Stimulated activated memory B cell treated with anti-CD40 and anti-IgM and Interleukin-4, amounts not matched to agents 10 μg/mL and 1 μg/mL and 100 μg/mL, for 72 hours (primary cell): ENCODE results near the gene ADPRH.
"Not testable (repeated sequence)": the region's sequence is repeated elsewhere in the genome, so short reads cannot be mapped to it uniquely, and the experiment has no call there.

ENCODE experiments used
- ATAC-seq: fragments of 150-1000 bp; cut with Tn5 transposase; 2 replicates; pipeline ENCODE4 v1.10.0; 2021
- H3K27ac Mint-ChIP-seq: one replicate; pipeline ENCODE4 v1.8.0; 2022; ENCODE audit warnings: mild to moderate bottlenecking, mixed read lengths
- H3K27me3 Mint-ChIP-seq: one replicate; pipeline ENCODE4 v1.8.0; 2022; ENCODE audit warnings: mixed read lengths
- H3K36me3 Mint-ChIP-seq: one replicate; pipeline ENCODE4 v1.8.0; 2022; ENCODE audit warnings: mixed read lengths
- H3K4me1 Mint-ChIP-seq: one replicate; pipeline ENCODE4 v1.8.0; 2022; ENCODE audit warnings: mixed read lengths
- H3K4me3 Mint-ChIP-seq: one replicate; pipeline ENCODE4 v1.8.0; 2022; ENCODE audit warnings: mild to moderate bottlenecking, moderate library complexity, mixed read lengths
- H3K9me3 Mint-ChIP-seq: one replicate; pipeline ENCODE4 v1.8.0; 2022; ENCODE audit warnings: mixed read lengths

Gene ADPRH

DNA sequence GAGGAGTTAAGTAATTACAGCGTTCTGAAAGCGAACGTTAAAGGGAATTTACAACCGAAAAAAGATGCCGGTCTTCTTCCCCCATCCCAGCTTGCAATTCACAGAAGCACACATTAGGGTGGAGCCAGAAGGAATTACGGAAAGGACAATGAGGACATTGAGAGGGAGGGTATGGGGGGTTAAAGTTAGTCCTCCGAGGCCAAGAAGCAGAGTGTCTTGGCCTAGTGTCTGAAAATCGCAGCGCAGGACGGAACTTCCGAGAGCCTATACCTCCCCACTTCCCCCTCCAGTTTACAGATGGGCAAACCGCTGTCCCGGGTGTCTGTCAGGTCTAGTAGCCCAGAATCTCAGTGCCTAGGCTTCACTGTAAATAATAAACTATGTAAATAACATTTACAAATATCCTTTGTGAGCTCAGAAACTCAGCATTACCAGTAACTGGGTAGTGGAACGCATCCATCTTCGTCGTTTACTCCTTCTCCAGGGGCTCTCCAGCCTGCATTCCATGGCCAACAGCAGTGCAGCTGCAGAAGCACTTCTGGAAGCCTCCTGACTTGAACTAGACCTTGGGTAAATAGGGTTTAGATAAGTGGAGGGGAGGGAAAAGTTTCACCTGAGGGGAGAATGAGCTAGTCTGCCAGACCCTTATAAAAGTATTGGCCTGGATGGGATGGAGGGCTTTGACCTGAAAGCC is 922 bp downstream of the ADPRH start:
- Mint-ChIP-seq H3K4me1 (peaks cover 44% of the 10 kb centered on the region), H3K36me3 (peaks cover 20% of the 10 kb centered on the region), H3K27ac (peak overlapping the region; percentile 99), H3K4me3 (peak overlapping the region; percentile 90), H3K27me3 (no peaks in the 10 kb centered on the region), H3K9me3 (no peaks in the 10 kb centered on the region)
- peak; percentile 85 for ATAC-seq

DNA sequence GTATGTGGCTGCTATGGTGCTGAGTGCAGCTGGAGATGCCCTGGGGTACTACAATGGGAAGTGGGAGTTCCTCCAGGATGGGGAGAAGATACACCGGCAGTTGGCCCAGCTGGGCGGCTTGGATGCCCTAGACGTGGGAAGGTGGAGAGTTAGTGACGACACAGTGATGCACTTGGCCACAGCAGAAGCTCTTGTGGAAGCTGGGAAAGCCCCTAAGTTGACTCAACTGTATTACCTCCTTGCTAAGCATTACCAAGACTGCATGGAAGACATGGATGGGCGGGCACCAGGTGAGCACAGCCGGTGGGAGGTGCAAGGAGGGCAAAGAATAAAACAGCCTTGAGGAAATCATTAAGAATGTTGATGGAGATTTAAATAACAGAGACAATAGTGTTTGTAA is 2.9 kb downstream of the ADPRH start:
- H3K4me1 Mint-ChIP-seq: peaks cover 63% of the 10 kb centered on the region
- no peaks in the 10 kb centered on the region for H3K27me3 Mint-ChIP-seq
- H3K36me3 Mint-ChIP-seq: peaks cover 39% of the 10 kb centered on the region
- H3K27ac Mint-ChIP-seq: peak overlapping the region; percentile 99
- H3K4me3 Mint-ChIP-seq: peak overlapping the region; percentile 32
- no peaks in the 10 kb centered on the region for H3K9me3 Mint-ChIP-seq
- peak; percentile 60 for ATAC-seq

- Mint-ChIP-seq H3K27ac (peak overlapping the region; percentile 85), H3K9me3 (no peaks in the 10 kb centered on the region), H3K4me1 (peaks cover 72% of the 10 kb centered on the region), H3K4me3 (peak overlapping the region; percentile 29), H3K36me3 (peaks cover 59% of the 10 kb centered on the region), H3K27me3 (no peaks in the 10 kb centered on the region)
- no peak for ATAC-seq
Observed at GRCh38 chr3:119585208-119585607, 5.9 kb downstream of the ADPRH start.

DNA sequence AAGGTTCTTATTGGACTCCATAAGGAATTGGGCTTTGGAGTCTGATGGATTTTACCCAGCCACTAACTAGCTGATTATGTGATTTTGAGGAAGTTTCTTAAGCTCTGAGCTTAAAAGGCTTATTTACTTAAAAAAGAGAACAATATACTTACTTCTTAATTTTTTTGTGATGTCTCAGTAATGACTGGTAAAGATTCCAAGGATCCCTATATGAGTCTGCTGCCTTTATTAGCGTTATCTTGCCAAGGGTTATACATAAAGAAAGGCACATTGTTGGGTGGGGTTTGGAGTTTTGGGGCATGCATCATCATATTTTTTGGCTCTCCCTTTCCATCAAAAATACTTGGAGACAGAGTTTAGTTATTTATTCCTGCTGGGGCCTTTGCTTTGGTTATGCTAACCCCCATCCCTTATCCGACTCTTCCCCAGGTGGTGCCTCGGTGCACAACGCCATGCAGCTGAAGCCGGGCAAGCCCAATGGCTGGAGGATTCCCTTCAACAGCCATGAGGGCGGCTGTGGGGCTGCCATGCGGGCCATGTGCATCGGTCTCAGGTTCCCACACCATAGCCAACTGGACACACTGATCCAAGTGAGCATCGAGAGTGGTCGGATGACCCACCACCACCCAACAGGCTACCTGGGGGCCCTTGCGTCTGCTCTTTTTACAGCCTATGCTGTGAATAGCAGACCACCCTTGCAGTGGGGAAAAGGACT is 6.7 kb downstream of the ADPRH start:
- peak overlapping the region; percentile 85 for H3K27ac Mint-ChIP-seq
- no peak for ATAC-seq
- no peaks in the 10 kb centered on the region for H3K27me3 Mint-ChIP-seq
- peaks cover 67% of the 10 kb centered on the region for H3K36me3 Mint-ChIP-seq
- no peak overlapping the region for H3K4me3 Mint-ChIP-seq
- H3K4me1 Mint-ChIP-seq: peaks cover 66% of the 10 kb centered on the region
- no peaks in the 10 kb centered on the region for H3K9me3 Mint-ChIP-seq

GRCh38 chr3:119586733-119587172 is 7.5 kb downstream of the ADPRH start:
- no peaks in the 10 kb centered on the region for H3K27me3 Mint-ChIP-seq
- no peaks in the 10 kb centered on the region for H3K9me3 Mint-ChIP-seq
- peak overlapping the region; percentile 85 for H3K27ac Mint-ChIP-seq
- H3K4me1 Mint-ChIP-seq: peaks cover 59% of the 10 kb centered on the region
- peak overlapping the region; percentile 38 for H3K4me3 Mint-ChIP-seq
- peak; percentile 69 for ATAC-seq
- H3K36me3 Mint-ChIP-seq: peaks cover 68% of the 10 kb centered on the region

DNA sequence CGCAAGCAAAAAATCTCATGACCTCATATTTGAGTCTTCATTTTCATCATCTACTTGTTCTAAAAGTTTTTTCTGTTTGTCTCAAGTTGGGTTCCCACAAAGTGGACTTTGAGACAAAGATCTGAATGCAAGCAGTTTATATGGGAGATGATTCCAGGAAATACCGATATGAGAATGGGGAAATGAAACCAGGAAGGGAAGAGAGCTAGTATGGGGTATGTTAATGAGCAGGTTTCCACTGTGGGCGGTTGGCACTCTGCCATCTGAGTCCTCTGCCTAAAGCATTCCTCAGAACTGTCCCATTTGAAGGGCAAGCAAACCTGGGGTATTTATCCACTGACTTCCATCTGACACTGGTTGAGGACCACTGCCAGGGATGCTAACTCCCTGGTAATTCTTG is 8.8 kb downstream of the ADPRH start:
- H3K9me3 Mint-ChIP-seq: no peaks in the 10 kb centered on the region
- H3K4me1 Mint-ChIP-seq: peaks cover 61% of the 10 kb centered on the region
- no peaks in the 10 kb centered on the region for H3K27me3 Mint-ChIP-seq
- peaks cover 62% of the 10 kb centered on the region for H3K36me3 Mint-ChIP-seq
- peak overlapping the region; percentile 85 for H3K27ac Mint-ChIP-seq
- peak; percentile 83 for ATAC-seq
- peak overlapping the region; percentile 60 for H3K4me3 Mint-ChIP-seq

GRCh38 chr3:119589102-119589773 is 9.9 kb downstream of the ADPRH start:
- no peaks in the 10 kb centered on the region for H3K9me3 Mint-ChIP-seq
- peak overlapping the region; percentile 85 for H3K27ac Mint-ChIP-seq
- H3K36me3 Mint-ChIP-seq: peaks cover 66% of the 10 kb centered on the region
- no peak for ATAC-seq
- peaks cover 62% of the 10 kb centered on the region for H3K4me1 Mint-ChIP-seq
- H3K27me3 Mint-ChIP-seq: no peaks in the 10 kb centered on the region
- no peak overlapping the region for H3K4me3 Mint-ChIP-seq

GRCh38 chr3:119590706-119591105 is 11.4 kb downstream of the ADPRH start:
- Mint-ChIP-seq H3K27ac (no peak overlapping the region), H3K36me3 (peaks cover 55% of the 10 kb centered on the region), H3K9me3 (no peaks in the 10 kb centered on the region), H3K27me3 (no peaks in the 10 kb centered on the region), H3K4me3 (no peak overlapping the region), H3K4me1 (peaks cover 61% of the 10 kb centered on the region)
- ATAC-seq: no peak

DNA sequence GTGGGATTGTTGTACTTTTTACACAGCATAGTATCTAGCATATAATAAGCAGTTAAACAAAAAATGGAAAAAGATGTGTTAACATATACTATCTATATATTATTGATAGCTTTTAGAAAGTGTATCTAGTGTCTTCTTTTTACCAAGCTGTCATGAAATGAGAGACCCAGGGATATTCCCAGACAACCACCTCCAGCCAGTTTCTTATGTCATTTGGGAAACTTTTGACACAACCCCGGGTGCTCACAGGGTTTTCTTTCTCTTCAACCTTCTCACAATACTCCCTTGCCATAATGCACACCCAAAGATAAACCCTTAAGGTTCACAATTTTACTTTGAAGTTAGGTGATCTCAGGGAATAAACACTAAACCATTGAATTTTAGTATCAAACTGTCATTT is 13.6 kb downstream of the ADPRH start:
- Mint-ChIP-seq H3K4me3 (no peak overlapping the region), H3K9me3 (no peaks in the 10 kb centered on the region), H3K27me3 (no peaks in the 10 kb centered on the region), H3K4me1 (peaks cover 59% of the 10 kb centered on the region), H3K27ac (peak overlapping the region; percentile 33), H3K36me3 (peaks cover 34% of the 10 kb centered on the region)
- no peak for ATAC-seq

DNA sequence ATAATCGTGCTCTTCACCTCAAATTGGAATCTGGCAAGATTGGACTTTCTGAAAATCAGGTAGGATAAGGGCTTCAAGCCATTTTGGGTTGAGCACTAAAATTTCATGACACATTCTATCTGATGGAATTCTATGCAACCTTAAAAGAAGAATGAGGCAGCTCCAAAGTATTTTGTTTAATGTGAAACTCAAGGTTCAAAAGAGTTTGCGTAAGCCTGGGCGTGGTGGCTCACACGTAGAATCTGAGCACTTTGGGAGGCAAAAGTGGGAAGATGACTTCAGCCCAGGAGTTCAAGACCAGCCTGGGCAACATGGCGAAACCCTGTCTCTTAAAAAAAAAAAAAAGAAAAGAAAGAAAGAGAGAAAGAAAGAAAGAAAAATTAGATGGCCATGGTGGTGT is 14.8 kb downstream of the ADPRH start:
- Mint-ChIP-seq H3K4me1 (peaks cover 60% of the 10 kb centered on the region), H3K27ac (peak overlapping the region; percentile 60), H3K36me3 (peaks cover 26% of the 10 kb centered on the region), H3K27me3 (no peaks in the 10 kb centered on the region), H3K9me3 (no peaks in the 10 kb centered on the region), H3K4me3 (no peak overlapping the region)
- no peak for ATAC-seq

DNA sequence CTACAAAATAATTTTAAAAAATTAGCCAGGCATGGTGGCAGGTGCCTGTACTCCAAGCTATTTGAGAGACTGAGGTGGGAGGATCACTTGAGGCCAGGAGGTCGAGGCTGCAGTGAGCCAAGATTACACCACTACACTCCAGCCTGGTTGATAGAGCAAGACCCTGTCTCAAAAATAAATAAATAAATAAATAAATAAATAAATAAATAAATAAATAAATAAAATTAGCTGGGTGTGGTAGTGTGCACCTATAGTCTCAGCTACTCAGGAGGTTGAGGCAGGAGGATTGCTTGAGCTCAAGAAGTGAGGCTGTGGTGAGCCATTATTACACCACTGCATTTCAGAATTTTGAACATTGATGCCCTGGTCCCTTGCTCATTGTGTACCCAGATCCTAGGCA is 15.6 kb downstream of the ADPRH start:
- ATAC-seq, H3K4me3 Mint-ChIP-seq, H3K27me3 Mint-ChIP-seq, H3K27ac Mint-ChIP-seq, H3K9me3 Mint-ChIP-seq: not testable (repeated sequence)
- Mint-ChIP-seq H3K36me3 (peaks cover 17% of the 10 kb centered on the region), H3K4me1 (peaks cover 60% of the 10 kb centered on the region)

- ATAC-seq: no peak
- Mint-ChIP-seq H3K36me3 (peaks cover 9% of the 10 kb centered on the region), H3K9me3 (no peaks in the 10 kb centered on the region), H3K27me3 (no peaks in the 10 kb centered on the region), H3K4me3 (no peak overlapping the region), H3K27ac (peak overlapping the region; percentile 90), H3K4me1 (peaks cover 64% of the 10 kb centered on the region)
Observed at GRCh38 chr3:119595639-119596334, 16.5 kb downstream of the ADPRH start.

DNA sequence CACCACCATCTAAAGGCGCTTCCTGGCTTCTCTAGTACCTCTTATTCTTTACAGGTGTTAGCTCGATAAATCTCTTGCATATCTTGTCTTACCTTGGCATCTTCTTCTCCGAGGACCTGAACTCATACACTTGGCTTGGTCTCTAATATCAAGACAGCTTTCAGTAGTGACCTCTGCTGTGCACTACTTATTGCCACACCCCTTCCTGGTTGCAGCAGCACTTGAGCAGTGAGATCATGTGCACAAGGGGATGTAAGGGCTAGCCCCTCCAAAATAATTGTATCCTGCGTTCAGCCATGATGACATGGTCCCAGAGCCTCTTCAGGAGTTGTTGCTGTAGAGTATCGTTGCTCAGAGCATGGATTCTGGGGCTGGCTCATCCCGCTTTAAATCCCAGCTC is 17.1 kb downstream of the ADPRH start:
- ATAC-seq: no peak
- Mint-ChIP-seq H3K4me1 (peaks cover 70% of the 10 kb centered on the region), H3K27ac (peak overlapping the region; percentile 90), H3K27me3 (no peaks in the 10 kb centered on the region), H3K36me3 (peaks cover 6% of the 10 kb centered on the region), H3K9me3 (no peaks in the 10 kb centered on the region), H3K4me3 (peak overlapping the region; percentile 6)

DNA sequence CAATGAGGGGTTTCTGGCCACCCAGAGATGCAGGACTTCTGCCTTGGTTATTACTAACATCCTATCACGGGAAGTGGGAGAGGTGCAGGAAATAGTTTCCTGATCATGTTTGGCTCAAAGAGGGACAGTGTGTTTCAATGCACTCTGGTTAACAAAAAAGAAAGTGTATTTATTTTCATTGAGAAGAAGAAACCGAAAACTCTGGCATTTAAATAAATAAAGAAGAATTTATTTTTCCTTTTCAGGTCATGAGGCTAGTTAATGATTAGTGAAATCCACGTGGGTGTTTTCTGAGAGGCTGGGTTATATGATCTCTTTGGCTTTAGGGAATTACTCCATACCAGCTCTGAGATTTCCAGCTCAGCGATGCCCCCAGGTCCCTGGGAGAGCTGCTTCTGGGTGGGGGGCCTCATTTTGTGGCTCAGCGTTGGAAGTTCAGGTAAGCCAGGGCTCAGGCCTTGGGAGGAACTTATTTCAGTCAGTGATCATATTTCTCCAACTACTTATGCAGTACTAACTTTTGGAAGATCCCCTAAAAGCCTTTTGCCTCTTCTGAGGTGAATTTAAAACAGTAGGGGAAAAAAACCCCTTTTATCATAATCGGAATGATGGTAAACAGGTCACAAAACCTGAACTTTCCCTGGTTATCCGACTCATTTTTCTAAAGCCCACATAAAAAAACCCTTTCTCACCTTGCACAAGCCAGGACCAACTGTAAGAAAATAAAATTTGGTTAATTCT is 18.4 kb downstream of the ADPRH start, which contains the start of gene PLA1A:
Gene PLA1A (plus strand): TSS at position 338 of the 741 bp plus-strand sequence. CDS start 29 bp downstream, at position 367.
- Mint-ChIP-seq H3K27me3 (no peaks in the 10 kb centered on the region), H3K4me1 (peaks cover 73% of the 10 kb centered on the region), H3K9me3 (no peaks in the 10 kb centered on the region), H3K27ac (peak within 1 kb of the TSS; percentile 90), H3K4me3 (peak within 1 kb of the TSS; percentile 49), H3K36me3 (peaks cover 6% of the 10 kb centered on the region)
- ATAC-seq: peak; percentile 46
